ENCODE data around the gene CELF2. TPM values are rescaled to one million over a fixed set of nuclear protein-coding genes. Genes with fewer than 3 reads are reported as not detected.

CELF2 gene
- total RNA-seq, 4 donors from 2014 or later, result 120 to 185 (median 154) TPM

GRCh38 chr10:11358011-11358410, 340.3 kb downstream of the CELF2 start:
- TF ChIP-seq CTCF (IDR thresholded peaks at IDR 0.05; ENCODE audit: low read depth), result no peak

- TF ChIP-seq CTCF (IDR thresholded peaks at IDR 0.05; ENCODE audit: low read depth), result no peak
Measured at GRCh38 chr10:11358923-11359575, 341.4 kb downstream of the CELF2 start.

- no peak for TF ChIP-seq CTCF (IDR thresholded peaks at IDR 0.05; ENCODE audit: low read depth)
Measured at GRCh38 chr10:11359869-11360268, 342.2 kb downstream of the CELF2 start.

GRCh38 chr10:11363497-11363896, 345.8 kb downstream of the CELF2 start:
- no peak for TF ChIP-seq CTCF (IDR thresholded peaks at IDR 0.05; ENCODE audit: low read depth)

- TF ChIP-seq CTCF (IDR thresholded peaks at IDR 0.05; ENCODE audit: low read depth), result no peak
Measured at GRCh38 chr10:11364241-11364640, 346.6 kb downstream of the CELF2 start.

GRCh38 chr10:11367505-11367904, 349.8 kb downstream of the CELF2 start:
- TF ChIP-seq CTCF (IDR thresholded peaks at IDR 0.05; ENCODE audit: low read depth), result no peak

GRCh38 chr10:11373717-11374171, 356.1 kb downstream of the CELF2 start:
- no peak for TF ChIP-seq CTCF (IDR thresholded peaks at IDR 0.05; ENCODE audit: low read depth)

All from subcutaneous adipose tissue (tissue), 4 donors.